ENCODE results near the gene CEP128.

GRCh38 chr14:80618751-80619329 is 322.7 kb downstream of the CEP128 start:
- no peak for TF ChIP-seq TAF1 (IDR thresholded peaks at IDR 0.05; ENCODE audit: low read depth, low read length)
- no peak for TF ChIP-seq POLR2AphosphoS5 (IDR thresholded peaks at IDR 0.05; ENCODE audit: low read depth, low read length)
- TF ChIP-seq POU2F2 (IDR thresholded peaks at IDR 0.05; ENCODE audit: low read depth, low read length): no peak
- TF ChIP-seq POLR2A (IDR thresholded peaks at IDR 0.05; ENCODE audit: low read depth, low read length): no peak
- TF ChIP-seq PAX5 (IDR thresholded peaks at IDR 0.05; ENCODE audit: insufficient read depth, low read length, severe bottlenecking): no peak
